ENCODE results near the gene CAMK2G.
"Not testable (repeated sequence)": the region's sequence is repeated elsewhere in the genome, so short reads cannot be mapped to it uniquely, and the experiment has no call there.

Gene CAMK2G

DNA sequence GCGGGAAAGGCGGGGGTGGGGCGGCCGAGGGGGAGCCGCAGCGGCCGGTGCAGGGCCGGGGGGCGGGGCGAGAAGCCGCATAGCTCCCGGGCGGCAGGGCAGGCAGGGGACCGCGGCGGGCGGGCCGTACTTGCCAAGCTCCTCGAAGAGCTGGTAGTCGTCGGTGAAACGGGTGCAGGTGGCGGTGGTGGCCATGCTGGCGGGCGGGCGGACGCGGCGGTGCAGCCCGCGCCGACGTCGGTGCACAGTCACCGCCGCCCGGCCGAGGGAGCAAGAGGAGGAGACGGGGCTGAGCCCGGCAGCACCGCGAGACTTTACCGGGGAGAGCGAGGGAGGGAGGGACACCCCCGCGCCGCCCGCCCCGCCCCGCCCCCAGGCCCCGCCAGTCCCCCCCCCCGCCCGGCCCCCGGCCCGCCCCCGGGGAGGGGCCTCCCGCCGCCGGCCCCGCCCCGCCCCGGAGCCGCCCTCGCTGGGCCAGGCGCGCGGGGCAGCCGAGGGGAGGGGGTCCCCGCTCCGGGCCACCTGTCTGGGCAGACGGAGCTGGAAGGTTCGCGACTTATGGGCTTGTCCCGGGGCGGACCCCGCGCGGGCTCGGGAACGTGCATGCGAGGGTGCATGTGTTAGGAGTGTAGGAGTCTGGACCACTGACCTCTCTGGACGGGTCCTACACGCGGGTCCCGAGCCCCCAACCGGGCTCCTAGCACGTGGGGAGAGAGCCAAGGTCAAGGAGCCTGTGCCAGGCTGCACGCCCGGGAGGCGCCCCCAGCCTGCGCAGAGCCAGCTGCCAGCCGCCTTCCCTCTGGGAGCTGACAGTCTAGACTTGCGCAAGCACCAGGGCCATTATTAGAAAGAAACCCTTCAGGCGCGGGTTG, at the start of gene CAMK2G:
CAMK2G (minus strand) TSS at position 289 of the 872 bp plus-strand sequence; CDS start at position 195, 94 bp downstream.
- DNase-seq: peak; percentile 93

GRCh38 chr10:73922864-73923133, 48.4 kb upstream of the CAMK2G start:
- DNase-seq: no peak

DNA sequence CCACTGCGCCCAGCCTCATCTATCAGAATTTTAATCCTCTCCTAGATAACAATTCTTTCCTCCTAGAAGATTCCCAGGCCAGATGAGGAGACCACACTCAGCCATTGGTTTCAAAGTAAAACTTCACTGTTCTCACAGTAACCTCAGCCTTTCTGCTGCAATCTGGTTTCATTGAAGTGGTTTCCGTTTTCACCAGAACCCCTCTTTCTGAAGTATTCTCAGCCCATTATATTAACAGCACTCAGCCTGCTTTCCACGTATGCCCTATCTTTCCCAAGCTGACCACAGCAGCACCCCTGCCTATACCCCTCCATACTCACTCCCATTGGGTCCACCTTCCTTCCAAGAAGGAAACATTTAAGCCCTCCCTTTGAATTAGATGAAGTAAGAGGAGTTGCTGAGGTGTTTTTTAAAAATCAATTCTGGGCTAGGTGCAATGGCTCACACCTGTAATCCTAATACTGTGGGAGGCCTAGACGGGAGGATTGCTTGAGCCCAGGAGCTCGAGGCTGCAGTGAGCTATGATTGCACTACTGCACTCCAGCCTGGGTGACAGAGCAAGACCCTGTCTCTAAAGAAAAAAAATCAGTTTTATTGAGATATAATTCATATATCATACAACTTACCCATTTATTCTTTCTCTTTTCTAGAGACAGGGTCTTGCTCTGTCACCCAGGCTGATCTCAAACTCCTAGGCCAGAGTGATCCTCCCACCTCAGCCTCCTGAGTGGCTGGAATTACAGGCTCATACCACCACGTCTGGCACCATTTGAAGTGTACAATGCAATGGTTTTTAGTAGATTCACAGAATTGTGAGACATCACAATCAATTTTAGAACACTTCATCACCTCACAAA, 47.9 kb upstream of the CAMK2G start:
- no peak for DNase-seq

GRCh38 chr10:73920089-73920488, 45.7 kb upstream of the CAMK2G start:
- peak; percentile 20 for DNase-seq

GRCh38 chr10:73919481-73919880, 45.1 kb upstream of the CAMK2G start:
- DNase-seq: not testable (repeated sequence)

DNA sequence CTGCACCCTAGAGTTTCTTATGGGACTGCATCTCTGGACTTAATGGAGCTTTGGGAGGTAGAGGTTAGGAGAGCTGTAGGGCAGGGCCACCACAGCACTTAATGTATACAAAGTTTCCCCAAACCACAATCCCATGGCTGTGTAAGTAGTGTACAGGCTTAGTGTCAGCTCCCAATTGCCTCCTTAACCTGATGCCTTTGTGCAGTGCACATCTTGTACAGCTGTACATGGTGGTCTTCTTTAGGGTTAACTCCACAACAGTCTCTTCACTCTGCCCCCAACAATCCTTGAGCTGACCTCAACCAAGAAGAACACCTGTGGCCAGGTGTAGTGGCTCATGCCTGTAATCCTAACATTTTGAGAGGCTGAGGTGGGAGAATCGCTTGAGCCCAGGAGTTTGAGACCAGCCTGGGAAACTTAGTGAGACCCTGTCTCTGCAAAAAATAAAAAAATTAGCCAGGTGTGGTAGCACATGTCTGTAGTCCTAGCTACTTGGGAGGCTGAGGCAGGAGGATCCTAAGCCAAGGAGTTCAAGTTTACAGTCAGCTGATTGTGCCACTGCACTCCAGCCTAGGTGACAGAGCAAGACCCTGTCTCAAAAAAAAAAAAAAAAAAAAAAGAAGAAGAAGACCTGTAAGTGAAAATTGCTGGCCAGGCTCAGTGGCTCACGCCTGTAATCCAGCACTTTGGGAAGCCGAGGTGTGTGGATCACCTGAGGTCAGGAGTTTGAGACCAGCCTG, 43.4 kb upstream of the CAMK2G start:
- no peak for DNase-seq

GRCh38 chr10:73916761-73917470, 42.6 kb upstream of the CAMK2G start:
- peak; percentile 24 for DNase-seq

- DNase-seq: no peak
Observed at GRCh38 chr10:73915206-73915851, 41.0 kb upstream of the CAMK2G start.

GRCh38 chr10:73914036-73914435, 39.7 kb upstream of the CAMK2G start:
- DNase-seq: no peak

GRCh38 chr10:73911553-73912004, 37.2 kb upstream of the CAMK2G start:
- DNase-seq: no peak

- peak; percentile 69 for DNase-seq
Observed at GRCh38 chr10:73910764-73911552, 36.6 kb upstream of the CAMK2G start, which contains the start of gene PLAU. TSS of gene PLAU (plus strand) at chr10:73911132. CDS start at chr10:73911556, 424 bp downstream.

GRCh38 chr10:73910401-73910763, 36.0 kb upstream of the CAMK2G start:
- no peak for DNase-seq

- peak; percentile 47 for DNase-seq
Observed at GRCh38 chr10:73909540-73910115, 35.3 kb upstream of the CAMK2G start.

GRCh38 chr10:73908853-73909539, 34.6 kb upstream of the CAMK2G start:
- peak; percentile 88 for DNase-seq

DNA sequence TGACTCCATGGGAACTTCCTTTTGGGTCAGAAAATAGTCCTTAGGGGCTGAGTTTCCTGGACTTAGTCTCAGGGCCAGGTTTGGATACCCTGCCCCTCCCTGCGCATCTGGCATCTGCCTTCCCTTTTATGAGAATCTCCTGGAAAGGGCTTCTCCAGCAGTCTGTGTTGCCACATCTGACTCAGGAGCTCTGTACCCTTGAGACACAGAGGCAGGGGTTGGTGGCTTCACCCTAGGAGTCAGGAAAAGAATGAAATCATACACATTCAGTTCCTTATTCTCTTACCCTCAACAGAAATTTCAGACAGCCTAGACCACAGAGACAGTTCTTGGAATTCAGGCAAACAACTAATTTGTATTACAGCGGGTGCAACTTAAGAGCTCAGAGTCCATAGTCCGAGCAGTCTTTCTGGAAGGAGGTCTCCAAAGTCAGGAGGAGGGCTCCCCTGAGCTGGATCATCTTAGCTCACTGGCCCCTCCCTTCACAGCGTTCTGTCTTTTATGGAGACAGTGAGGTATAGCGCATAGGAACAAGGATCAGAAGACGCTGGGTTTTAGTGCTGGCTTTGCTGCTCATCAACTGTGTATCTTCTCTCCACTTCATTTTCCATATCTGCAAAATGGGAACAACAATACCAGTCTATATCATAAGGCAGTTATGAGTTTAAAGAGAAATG, 33.6 kb upstream of the CAMK2G start:
- no peak for DNase-seq

DNA sequence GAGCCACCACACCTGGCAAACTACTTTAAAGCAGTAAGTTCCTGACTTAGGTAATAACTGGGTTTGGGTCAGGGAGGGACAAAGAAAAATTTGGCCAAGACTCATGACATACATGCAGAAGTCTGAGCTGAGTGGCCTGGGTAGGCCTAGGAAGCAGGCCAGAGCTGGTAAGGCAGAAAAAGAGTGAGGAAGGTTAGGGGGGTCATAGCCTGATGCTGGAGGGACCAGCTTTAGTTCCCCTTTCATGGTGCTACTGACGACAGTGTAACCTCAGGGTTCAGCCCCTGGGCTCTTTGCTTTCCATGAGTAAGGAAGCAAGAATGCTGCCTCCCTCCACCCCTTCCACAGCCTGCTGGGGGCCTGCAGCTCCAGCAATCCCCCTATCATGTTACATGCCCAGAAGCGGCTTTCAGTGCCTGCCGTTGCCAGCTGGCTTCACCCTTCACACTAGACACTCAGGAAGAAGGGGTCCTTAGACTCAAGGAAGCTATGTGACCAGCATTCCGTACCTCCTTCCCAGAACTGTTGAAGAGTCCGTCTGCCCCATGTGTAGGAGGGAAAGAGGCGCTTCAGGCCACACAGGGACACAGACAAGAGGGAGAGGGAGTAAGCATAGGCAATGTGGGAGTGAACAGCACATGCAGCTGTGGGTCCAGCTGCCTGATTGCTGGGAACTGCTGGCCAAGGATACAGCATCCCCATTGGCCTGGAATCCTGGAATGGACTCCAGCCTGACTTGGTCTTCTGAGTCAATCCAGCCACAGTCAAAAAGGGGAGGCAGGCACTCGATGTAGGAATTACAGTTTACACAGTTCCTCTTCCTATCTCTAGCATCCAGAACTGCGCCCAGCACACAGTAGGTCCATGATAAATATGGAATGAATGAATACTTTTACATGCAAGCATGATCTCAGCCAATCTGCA, 32.4 kb upstream of the CAMK2G start:
- DNase-seq: peak; percentile 28

DNA sequence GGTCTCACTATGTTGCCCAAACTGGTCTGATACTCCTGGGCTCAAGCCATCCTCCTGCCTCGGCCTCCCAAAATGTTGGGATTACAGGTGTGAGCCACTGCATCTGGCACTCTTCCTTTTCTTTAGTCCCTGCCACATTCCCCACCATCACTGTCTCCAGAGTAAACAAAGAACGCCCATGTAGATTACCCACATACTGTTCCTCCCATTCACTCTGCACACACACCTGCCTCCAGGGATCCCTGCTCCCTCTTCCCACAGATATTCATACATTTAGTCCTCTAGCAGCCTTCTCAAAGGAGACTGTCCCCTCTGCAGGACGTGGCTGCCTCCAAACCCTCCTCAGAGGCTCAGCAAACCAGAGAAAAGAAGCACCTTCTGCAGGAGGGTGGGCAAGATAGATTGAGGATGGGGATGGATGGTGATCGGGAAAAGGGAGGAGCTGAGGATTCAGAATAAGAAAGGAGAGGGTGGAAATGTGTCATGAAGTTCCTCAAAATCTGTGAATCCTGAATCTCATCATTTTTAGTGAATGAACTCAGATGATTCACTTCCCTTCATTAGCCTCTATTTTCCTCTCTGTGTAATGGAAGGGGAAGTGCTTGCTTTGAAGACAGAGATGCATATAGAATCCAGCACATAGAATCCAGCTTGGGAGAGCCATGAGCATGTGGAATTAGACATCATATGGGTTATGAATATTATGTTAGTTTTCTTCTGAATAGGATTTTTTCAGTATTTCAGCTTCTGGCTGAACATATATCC, 31.1 kb upstream of the CAMK2G start:
- peak; percentile 30 for DNase-seq

GRCh38 chr10:73902351-73902750, 28.0 kb upstream of the CAMK2G start:
- no peak for DNase-seq

Measured in DMS53 (cell line).